HCT116 (cell line): Measurements from ENCODE around the gene ADARB2. TPM values are rescaled to one million over a fixed set of nuclear protein-coding genes. Genes with fewer than 3 reads are reported as not detected.

Experiments
- ATAC-seq: fragments of 200-7000 bp; cut with Tn5 transposase; 2 replicates; pipeline ENCODE4 v1.9.1; 2020; ENCODE audit warnings: mild to moderate bottlenecking, moderate library complexity
- BruUV-seq: library from RNA; stranded (reverse); fragments of 400-500 nt; replicated peaks from 2 replicates; lab custom pipeline; 2021; lab: Mats Ljungman, UMichigan
- CTCF ChIA-PET: fragments of 300-600 bp; sonication (Branson Sonifier 250); formaldehyde crosslinking; loops from one replicate; lab custom pipeline; 2021; ENCODE audit warnings: antibody characterized with exemption; lab: Charles Lee
- POLR2A ChIA-PET: fragments of 300-600, 350-600 bp; sonication (Branson Sonifier 250); formaldehyde crosslinking; loops from one replicate; lab custom pipeline; 2021; ENCODE audit warnings: antibody characterized with exemption; lab: Charles Lee
- RAD21 ChIA-PET, 2 experiments: fragments of 300-600 bp; sonication (Branson Sonifier 250); formaldehyde crosslinking; loops; one replicate each; lab custom pipeline; 2023; ENCODE audit warnings: low total read pairs in 2 of 2; ENCODE audit not compliant: uncharacterized antibody in 2 of 2, unreplicated experiment in 2 of 2, low non-redundant PET in 1 of 2; lab: Charles Lee
- DNase-seq: peaks from one replicate; pipeline ENCODE4 v3.0.0-alpha.2; 2010; ENCODE audit warnings: low read depth, low spot score
- H2AFZ ChIP-seq: fragments of 200-600 bp; shearing (Covaris generic), sonication (generic); 2 replicates; pipeline ENCODE4 v1.6.1; 2017; ENCODE audit warnings: low read depth, mixed run types, mixed read lengths, antibody characterized with exemption, low read length; ENCODE audit not compliant: poor library complexity, severe bottlenecking
- H3K27ac ChIP-seq: 2 replicates; pipeline ENCODE4 v1.5.1; 2012; ENCODE audit warnings: low read depth, low read length
- H3K27me3 ChIP-seq: fragments of 200-600 bp; sonication (generic); 2 replicates; pipeline ENCODE4 v1.6.1; 2016; ENCODE audit warnings: mixed run types, low read length, mixed read lengths; ENCODE audit not compliant: insufficient read depth
- H3K36me3 ChIP-seq, 2 experiments: fragments of 200-500 bp in 1 of 2; fragments of 200-600 bp in 1 of 2; sonication (Bioruptor generic) in 1 of 2; sonication (generic) in 1 of 2; 2 replicates each; pipeline versions ENCODE4 v1.5.1 to v1.6.1; 2014 to 2016; ENCODE audit warnings: low read length in 2 of 2, inconsistent platforms in 1 of 2, mixed read lengths in 1 of 2, mixed run types in 1 of 2; ENCODE audit not compliant: insufficient read depth in 2 of 2, control insufficient read depth in 1 of 2
- H3K4me1 ChIP-seq, 2 experiments: fragments of 200-600 bp in 1 of 2; sonication (generic) in 1 of 2; 2 replicates each; pipeline versions ENCODE4 v1.5.1 to v1.6.1; 2012 to 2017; ENCODE audit warnings: low read length in 2 of 2, inconsistent platforms in 1 of 2, mild to moderate bottlenecking in 1 of 2, mixed read lengths in 1 of 2, mixed run types in 1 of 2, moderate library complexity in 1 of 2; ENCODE audit not compliant: insufficient read depth in 2 of 2, control insufficient read depth in 1 of 2
- H3K4me2 ChIP-seq: fragments of 200-600 bp; sonication (generic); 2 replicates; pipeline ENCODE4 v1.6.1; 2017; ENCODE audit warnings: mixed run types, low read length, mixed read lengths
- H3K4me3 ChIP-seq, 2 experiments: fragments of 200-600 bp in 1 of 2; sonication (generic) in 1 of 2; replicated peaks in 1 of 2; 2 replicates each; pipeline ENCODE4 v1.5.1; 2011 to 2016; ENCODE audit warnings: low read length in 2 of 2, control low read depth in 1 of 2, low read depth in 1 of 2, mild to moderate bottlenecking in 1 of 2, mixed read lengths in 1 of 2, mixed run types in 1 of 2
- H3K79me2 ChIP-seq: fragments of 200-600 bp; sonication (generic); 2 replicates; pipeline ENCODE4 v1.6.1; 2017; ENCODE audit warnings: mild to moderate bottlenecking, mixed run types, low read length, moderate library complexity, mixed read lengths; ENCODE audit not compliant: insufficient read depth
- H3K9ac ChIP-seq: fragments of 200-600 bp; sonication (generic); 2 replicates; pipeline ENCODE4 v1.6.1; 2016; ENCODE audit warnings: low read length, mixed read lengths
- H3K9me2 ChIP-seq: fragments of 200-600 bp; sonication (generic), shearing (Covaris generic); 2 replicates; pipeline ENCODE4 v1.6.1; 2017; ENCODE audit warnings: mixed run types, mild to moderate bottlenecking, moderate library complexity; ENCODE audit not compliant: insufficient read depth
- H3K9me3 ChIP-seq, 2 experiments: fragments of 200-500 bp in 1 of 2; fragments of 200-600 bp in 1 of 2; sonication (Bioruptor generic) in 1 of 2; sonication (generic) in 1 of 2; 2 replicates each; pipeline ENCODE4 v1.6.1; 2014 to 2017; ENCODE audit warnings: low read length in 2 of 2, mixed read lengths in 2 of 2, inconsistent platforms in 1 of 2, low read depth in 1 of 2, mild to moderate bottlenecking in 1 of 2, mixed run types in 1 of 2, moderate library complexity in 1 of 2; ENCODE audit not compliant: control insufficient read depth in 1 of 2, insufficient read depth in 1 of 2
- H4K20me1 ChIP-seq: fragments of 200-600 bp; sonication (generic), shearing (Covaris generic); 2 replicates; pipeline ENCODE4 v1.6.1; 2017; ENCODE audit warnings: mixed run types, mild to moderate bottlenecking, moderate library complexity; ENCODE audit not compliant: insufficient read depth
- ATF3 ChIP-seq: IDR thresholded peaks from 2 replicates; pipeline ENCODE4 v1.6.1; 2012
- CBX3 ChIP-seq: IDR thresholded peaks from 2 replicates; pipeline ENCODE4 v1.6.1; 2012; ENCODE audit warnings: low read depth
- CEBPB ChIP-seq: IDR thresholded peaks from 2 replicates; pipeline ENCODE4 v1.6.1; 2012; ENCODE audit warnings: low read depth
- CTCF ChIP-seq, 3 experiments: fragments of 200-600 bp in 1 of 3; sonication (generic) in 1 of 3; IDR thresholded peaks in 2 of 3; conservative IDR thresholded peaks in 1 of 3; 2 replicates each; pipeline ENCODE4 v1.5.1; 2012 to 2017; ENCODE audit warnings: low read depth in 2 of 3, low read length in 2 of 3, antibody characterized with exemption in 1 of 3, borderline replicate concordance in 1 of 3, control low read depth in 1 of 3, mild to moderate bottlenecking in 1 of 3, mixed read lengths in 1 of 3, mixed run types in 1 of 3, moderate library complexity in 1 of 3; ENCODE audit not compliant: insufficient read depth in 1 of 3
- EZH2 ChIP-seq: fragments of 200-600 bp; sonication (generic); IDR thresholded peaks from 2 replicates; pipeline ENCODE4 v1.6.1; 2017; ENCODE audit warnings: antibody characterized with exemption, mixed run types
- FOSL1 ChIP-seq: IDR thresholded peaks from 2 replicates; pipeline ENCODE4 v1.6.1; 2012; ENCODE audit warnings: low read depth
- JUND ChIP-seq: IDR thresholded peaks from 2 replicates; pipeline ENCODE4 v1.6.1; 2012
- MAX ChIP-seq: IDR thresholded peaks from 2 replicates; pipeline ENCODE4 v1.6.1; 2012
- POLR2A ChIP-seq: IDR thresholded peaks from 2 replicates; pipeline ENCODE4 v1.7.0; 2011; ENCODE audit warnings: borderline replicate concordance; ENCODE audit not compliant: insufficient read depth, insufficient read length; ENCODE audit errors: extremely low read depth
- POLR2AphosphoS5 ChIP-seq: IDR thresholded peaks from 2 replicates; pipeline ENCODE4 v1.6.1; 2011; ENCODE audit warnings: mild to moderate bottlenecking, low read depth, low read length, moderate library complexity
- RAD21 ChIP-seq: IDR thresholded peaks from 2 replicates; pipeline ENCODE4 v1.6.1; 2012; ENCODE audit warnings: low read depth, mild to moderate bottlenecking
- REST ChIP-seq: IDR thresholded peaks from 2 replicates; pipeline ENCODE4 v1.6.1; 2012; ENCODE audit warnings: low read depth
- SP1 ChIP-seq: IDR thresholded peaks from 2 replicates; pipeline ENCODE4 v1.6.1; 2012; ENCODE audit warnings: low read depth
- TCF7L2 ChIP-seq: IDR thresholded peaks from 2 replicates; pipeline ENCODE4 v1.7.0; 2011; ENCODE audit warnings: borderline replicate concordance, inconsistent platforms; ENCODE audit not compliant: insufficient read depth, insufficient read length; ENCODE audit errors: extremely low read depth
- YY1 ChIP-seq: IDR thresholded peaks from 2 replicates; pipeline ENCODE4 v1.6.1; 2011; ENCODE audit warnings: low read length, low read depth, moderate library complexity, mild to moderate bottlenecking; ENCODE audit not compliant: insufficient replicate concordance; ENCODE audit errors: extremely low read depth
- ZBTB33 ChIP-seq: IDR thresholded peaks from 2 replicates; pipeline ENCODE4 v1.6.1; 2011; ENCODE audit warnings: mild to moderate bottlenecking, low read length, moderate library complexity; ENCODE audit not compliant: insufficient replicate concordance; ENCODE audit errors: extremely low read depth
- ZNF274 ChIP-seq: fragments of 200-500 bp; sonication (Bioruptor generic); IDR thresholded peaks from 2 replicates; pipeline ENCODE4 v1.6.1; 2014; ENCODE audit warnings: mild to moderate bottlenecking, low read depth, low read length, inconsistent platforms
- intact Hi-C: fragments of 100-400 bp; cut with micrococcal nuclease; formaldehyde crosslinking; loops from 2 replicates; pipeline ENCODE4 v1.10.0; 2022
- total RNA-seq: library from RNA; stranded (reverse); gene quantifications from one replicate; pipeline ENCODE4 v1.2.1, GENCODE V29; 2021; ENCODE audit not compliant: unreplicated experiment

ADARB2 gene
- total RNA-seq, 1 experiment from 2014 or later: not detected

GRCh38 chr10:1726861-1727260, 10.5 kb downstream of the ADARB2 start (continued):
- TF ChIP-seq FOSL1: no peak

GRCh38 chr10:1724921-1725488, 12.3 kb downstream of the ADARB2 start:
- no peak overlapping the region for H3K4me3 ChIP-seq
- H3K27ac ChIP-seq: no peak overlapping the region
- H3K9me3 ChIP-seq: no peaks in the 10 kb centered on the region
- ATAC-seq (no peak), DNase-seq (no peak)
- TF ChIP-seq CBX3: no peak
- TF ChIP-seq MAX: no peak
- TF ChIP-seq CTCF (IDR thresholded peaks at IDR 0.05 in 2 of 3, conservative IDR thresholded peaks at IDR 0.05 in 1 of 3; ENCODE audit: borderline replicate concordance in 1 of 3, insufficient read depth in 1 of 3, low read depth in 2 of 3, low read length in 2 of 3): no peak
- no peak for TF ChIP-seq REST
- no peak for TF ChIP-seq EZH2
- no peak for TF ChIP-seq CEBPB
- TF ChIP-seq POLR2A: no peak
- TF ChIP-seq POLR2AphosphoS5: no peak
- no peak for TF ChIP-seq RAD21
- no peak for TF ChIP-seq SP1
- no peak for TF ChIP-seq JUND
- no peak for TF ChIP-seq ZBTB33
- no peak for TF ChIP-seq FOSL1
- no peak for TF ChIP-seq YY1
- TF ChIP-seq TCF7L2: no peak
- no peak for TF ChIP-seq ZNF274
- no peak for TF ChIP-seq ATF3
- H3K36me3 ChIP-seq: no peaks in the 10 kb centered on the region
- H3K4me1 ChIP-seq: no peaks in the 10 kb centered on the region
- H2AFZ ChIP-seq: no peak overlapping the region
- CTCF ChIA-PET: no interaction called here
- H3K79me2 ChIP-seq: no peaks in the 10 kb centered on the region
- intact Hi-C loops: no loop called here
- H3K9ac ChIP-seq: no peak overlapping the region
- no peak overlapping the region for H3K4me2 ChIP-seq
- no peaks in the 10 kb centered on the region for H3K9me2 ChIP-seq
- RAD21 ChIA-PET: no interaction called here
- POLR2A ChIA-PET: no interaction called here
- no peaks in the 10 kb centered on the region for H4K20me1 ChIP-seq
- H3K27me3 ChIP-seq: no peaks in the 10 kb centered on the region
- BruUV-seq: no TSS peak
